Embryonic facial prominence (tissue), 1 donor: ENCODE results near the gene GABBR1.
A peak's percentile ranks its signal among the peaks of the same experiment; 100 is the strongest.
"Not testable (repeated sequence)": the region's sequence is repeated elsewhere in the genome, so short reads cannot be mapped to it uniquely, and the experiment has no call there.

ENCODE experiments used
- DNase-seq: peaks from one replicate; pipeline ENCODE4 v3.0.0-alpha.2; 2016; ENCODE audit errors: extremely low spot score

Gene GABBR1

GRCh38 chr6:29632789-29633533 lies at the start of gene GABBR1:
Gene GABBR1, minus strand, starts transcription at chr6:29633183. Its CDS starts 798 bp downstream, at chr6:29632385.
- DNase-seq, result peak; percentile 92

- DNase-seq, result no peak
Observed at GRCh38 chr6:29681811-29682210, 48.8 kb upstream of the GABBR1 start.

GRCh38 chr6:29680904-29681303 lies 47.9 kb upstream of the GABBR1 start, which contains the start of gene ZFP57:
Gene ZFP57, minus strand, starts transcription at chr6:29681152. Its CDS starts 4,149 bp downstream, at chr6:29677003.
- DNase-seq, result no peak

GRCh38 chr6:29680416-29680815 lies 47.4 kb upstream of the GABBR1 start:
- DNase-seq, result no peak

GRCh38 chr6:29679962-29680361 lies 47.0 kb upstream of the GABBR1 start:
- DNase-seq, result no peak

GRCh38 chr6:29678114-29678513 lies 45.1 kb upstream of the GABBR1 start:
- no peak for DNase-seq

GRCh38 chr6:29676981-29677601 lies 44.1 kb upstream of the GABBR1 start:
- DNase-seq, result no peak

- DNase-seq, result no peak
Observed at GRCh38 chr6:29675561-29675960, 42.6 kb upstream of the GABBR1 start.

GRCh38 chr6:29674008-29674407 lies 41.0 kb upstream of the GABBR1 start:
- no peak for DNase-seq

GRCh38 chr6:29673161-29673560 lies 40.2 kb upstream of the GABBR1 start:
- DNase-seq, result no peak

- DNase-seq, result not testable (repeated sequence)
Observed at GRCh38 chr6:29672116-29672515, 39.1 kb upstream of the GABBR1 start.

- DNase-seq, result no peak
Observed at GRCh38 chr6:29671026-29671425, 38.0 kb upstream of the GABBR1 start.

GRCh38 chr6:29667158-29667557 lies 34.2 kb upstream of the GABBR1 start:
- no peak for DNase-seq

GRCh38 chr6:29666826-29667130 lies 33.8 kb upstream of the GABBR1 start:
- DNase-seq, result no peak

GRCh38 chr6:29665942-29666825 lies 33.2 kb upstream of the GABBR1 start:
- DNase-seq, result no peak

- no peak for DNase-seq
Observed at GRCh38 chr6:29663300-29664042, 30.5 kb upstream of the GABBR1 start.

GRCh38 chr6:29661502-29662141 lies 28.6 kb upstream of the GABBR1 start:
- not testable (repeated sequence) for DNase-seq

- DNase-seq, result no peak
Observed at GRCh38 chr6:29661071-29661470, 28.1 kb upstream of the GABBR1 start.

GRCh38 chr6:29656798-29657197 lies 23.8 kb upstream of the GABBR1 start, which contains the start of gene MOG:
Gene MOG, plus strand, starts transcription at chr6:29657092. Its CDS starts 118 bp downstream, at chr6:29657210.
- no peak for DNase-seq

GRCh38 chr6:29656157-29656556 lies 23.2 kb upstream of the GABBR1 start:
- DNase-seq, result no peak

- no peak for DNase-seq
Observed at GRCh38 chr6:29655658-29656057, 22.7 kb upstream of the GABBR1 start.
